Neuronal stem cell (in vitro differentiated cells): ENCODE results near the gene NUP153.
"Not testable (repeated sequence)": the region's sequence is repeated elsewhere in the genome, so short reads cannot be mapped to it uniquely, and the experiment has no call there.

Experiments
- DNase-seq: peaks from one replicate; pipeline ENCODE4 v3.0.0-alpha.2; 2013; ENCODE audit warnings: low spot score
- H2AFZ ChIP-seq: one replicate; pipeline ENCODE4 v1.6.1; 2013; ENCODE audit warnings: mild to moderate bottlenecking, low read length, inconsistent platforms
- H2AK5ac ChIP-seq: 2 replicates; pipeline ENCODE4 v1.6.1; 2013; ENCODE audit warnings: low read depth, mild to moderate bottlenecking, inconsistent platforms, low read length, moderate library complexity, mixed read lengths
- H2BK120ac ChIP-seq: 2 replicates; pipeline ENCODE4 v1.6.1; 2013; ENCODE audit warnings: low read depth, mild to moderate bottlenecking, inconsistent platforms, low read length, moderate library complexity, mixed read lengths
- H2BK12ac ChIP-seq: one replicate; pipeline ENCODE4 v1.6.1; 2013; ENCODE audit warnings: low read length, inconsistent platforms
- H2BK15ac ChIP-seq: 2 replicates; pipeline ENCODE4 v1.6.1; 2013; ENCODE audit warnings: mild to moderate bottlenecking, low read length, inconsistent platforms, mixed read lengths
- H2BK5ac ChIP-seq: one replicate; pipeline ENCODE4 v1.6.1; 2013; ENCODE audit warnings: inconsistent platforms, mild to moderate bottlenecking, low read length, moderate library complexity
- H3K14ac ChIP-seq: one replicate; pipeline ENCODE4 v1.6.1; 2013; ENCODE audit warnings: low read length, inconsistent platforms
- H3K18ac ChIP-seq: 2 replicates; pipeline ENCODE4 v1.6.1; 2013; ENCODE audit warnings: low read length, inconsistent platforms
- H3K23ac ChIP-seq: 2 replicates; pipeline ENCODE4 v1.6.1; 2013; ENCODE audit warnings: low read depth, mild to moderate bottlenecking, mixed read lengths, low read length, inconsistent platforms; ENCODE audit not compliant: poor library complexity
- H3K27ac ChIP-seq: replicated peaks from 3 replicates; pipeline ENCODE4 v1.5.1; 2013; ENCODE audit warnings: low read length, inconsistent platforms
- H3K27me3 ChIP-seq, 3 experiments: 2 replicates each; pipeline ENCODE4 v1.6.1; 2013; ENCODE audit warnings: low read length in 3 of 3, mild to moderate bottlenecking in 2 of 3, inconsistent platforms in 1 of 3, low read depth in 1 of 3, mixed read lengths in 1 of 3, moderate library complexity in 1 of 3; ENCODE audit not compliant: control insufficient read depth in 3 of 3, insufficient read depth in 3 of 3
- H3K36me3 ChIP-seq, 2 donors: replicated peaks in 1 of 2; 2 replicates each; pipeline ENCODE4 v1.6.1; 2013; ENCODE audit warnings: low read length in 2 of 2; ENCODE audit not compliant: control insufficient read depth in 2 of 2, insufficient read depth in 2 of 2
- H3K4ac ChIP-seq: 2 replicates; pipeline ENCODE4 v1.6.1; 2013; ENCODE audit warnings: inconsistent platforms, mild to moderate bottlenecking, low read length, moderate library complexity
- H3K4me1 ChIP-seq, 2 donors: 1 replicate in 1 of 2; 2 replicates in 1 of 2; pipeline ENCODE4 v1.6.1; 2013; ENCODE audit warnings: low read length in 2 of 2, low read depth in 1 of 2; ENCODE audit not compliant: control insufficient read depth in 2 of 2, insufficient read depth in 1 of 2
- H3K4me2 ChIP-seq: one replicate; pipeline ENCODE4 v1.6.1; 2013; ENCODE audit warnings: mild to moderate bottlenecking, low read length, inconsistent platforms; ENCODE audit not compliant: insufficient read depth, poor library complexity, severe bottlenecking
- H3K4me3 ChIP-seq, 2 donors: 2 replicates each; pipeline ENCODE4 v1.5.1; 2013; ENCODE audit warnings: low read length in 2 of 2, mild to moderate bottlenecking in 2 of 2, inconsistent platforms in 1 of 2, moderate library complexity in 1 of 2
- H3K79me1 ChIP-seq: one replicate; pipeline ENCODE4 v1.6.1; 2013; ENCODE audit warnings: low read depth, mild to moderate bottlenecking, inconsistent platforms, low read length, moderate library complexity
- H3K9ac ChIP-seq: one replicate; pipeline ENCODE4 v1.6.1; 2013; ENCODE audit warnings: mild to moderate bottlenecking, low read depth, low read length, inconsistent platforms; ENCODE audit not compliant: poor library complexity
- H3K9me3 ChIP-seq, 2 donors: replicated peaks in 1 of 2; 2 replicates each; pipeline versions ENCODE3 to v1.6.1; 2013; ENCODE audit warnings: low read length in 2 of 2, mild to moderate bottlenecking in 2 of 2, inconsistent platforms in 1 of 2, low read depth in 1 of 2, mixed read lengths in 1 of 2, moderate library complexity in 1 of 2; ENCODE audit not compliant: control insufficient read depth in 2 of 2, insufficient read depth in 1 of 2
- H4K8ac ChIP-seq: one replicate; pipeline ENCODE4 v1.6.1; 2013; ENCODE audit warnings: low read depth, mild to moderate bottlenecking, inconsistent platforms, low read length, moderate library complexity
- H4K91ac ChIP-seq: one replicate; pipeline ENCODE4 v1.6.1; 2013; ENCODE audit warnings: low read length, low read depth, mild to moderate bottlenecking, inconsistent platforms; ENCODE audit not compliant: poor library complexity
- WGBS, 2 donors: extraction: QIAGEN DNeasy Blood & Tissue Kit; methylation state at CpG; one replicate each; pipeline ENCODE4 v1.1.7; 2013; ENCODE audit warnings: missing lambda C conversion rate in 2 of 2, mixed read lengths in 1 of 2; ENCODE audit not compliant: insufficient read length in 2 of 2, insufficient replicate concordance in 1 of 2; ENCODE audit errors: extremely low coverage in 2 of 2; 5-methylcytosine and 5-hydroxymethylcytosine counted together

The NUP153 gene

DNA sequence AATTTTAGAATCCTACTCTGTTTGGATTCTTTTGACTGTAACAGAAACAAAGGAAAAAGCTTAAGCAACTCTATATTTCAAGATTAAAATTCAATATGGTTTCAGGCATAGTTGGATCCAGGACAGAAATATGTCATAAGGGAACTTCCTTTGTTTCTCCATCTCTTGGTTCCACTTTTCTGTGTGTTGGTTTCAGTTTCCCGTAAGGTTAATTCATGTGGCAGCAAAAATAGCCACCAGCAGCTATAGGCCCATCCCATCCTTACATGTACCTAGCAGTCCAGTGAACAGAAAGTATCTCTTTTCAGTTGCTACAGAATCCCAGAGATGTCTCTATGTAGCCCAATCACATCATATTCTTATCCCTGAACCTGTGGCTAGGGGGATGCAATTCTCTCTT lies 115.4 kb downstream of the NUP153 start:
- H3K4ac ChIP-seq = no peak overlapping the region
- no peak overlapping the region for H2BK120ac ChIP-seq
- H4K91ac ChIP-seq = no peak overlapping the region
- no peak overlapping the region for H3K14ac ChIP-seq
- no peak for DNase-seq
- H3K18ac ChIP-seq = no peak overlapping the region
- no peak overlapping the region for H2AK5ac ChIP-seq
- no peaks in the 10 kb centered on the region for H3K9me3 ChIP-seq
- H3K79me1 ChIP-seq = no peaks in the 10 kb centered on the region
- no peak overlapping the region for H3K27ac ChIP-seq
- H3K36me3 ChIP-seq = no peaks in the 10 kb centered on the region
- H3K4me3 ChIP-seq = no peak overlapping the region
- no peak overlapping the region for H3K9ac ChIP-seq
- peaks cover 0 to 1% of the 10 kb centered on the region in 2 donors for H3K4me1 ChIP-seq
- whole genome bisulfite sequencing, 2 donors = no CpG with 5 or more reads among the region's 1 CpG
- no peak overlapping the region for H3K23ac ChIP-seq
- H2AFZ ChIP-seq = no peak overlapping the region
- H2BK15ac ChIP-seq = no peak overlapping the region
- H3K4me2 ChIP-seq = no peak overlapping the region
- H4K8ac ChIP-seq = no peak overlapping the region
- H3K27me3 ChIP-seq = no peaks in the 10 kb centered on the region
- H2BK5ac ChIP-seq = no peak overlapping the region
- H2BK12ac ChIP-seq = no peak overlapping the region

- H2BK12ac ChIP-seq = no peak overlapping the region
- no peak overlapping the region for H3K27ac ChIP-seq
- H2BK5ac ChIP-seq = no peak overlapping the region
These were observed 117.2 kb downstream of the NUP153 start for GRCh38 chr6:17589406-17590096.

GRCh38 chr6:17588011-17588410 lies 118.7 kb downstream of the NUP153 start:
- Histone ChIP-seq H3K27ac (no peak overlapping the region), H2AFZ (no peak overlapping the region)
- WGBS, 2 donors = no CpG with 5 or more reads among the region's 6 CpGs

More at GRCh38 chr6:17589406-17590096, 117.2 kb downstream of the NUP153 start:
- H2AFZ ChIP-seq = no peak overlapping the region
- no peak overlapping the region for H3K4me2 ChIP-seq
- peaks cover 0 to 1% of the 10 kb centered on the region in 2 donors for H3K4me1 ChIP-seq
- H3K23ac ChIP-seq = no peak overlapping the region
- no peak overlapping the region for H3K9ac ChIP-seq
- H4K8ac ChIP-seq = no peak overlapping the region
- no peaks in the 10 kb centered on the region for H3K27me3 ChIP-seq
- H3K18ac ChIP-seq = no peak overlapping the region
- H3K4me3 ChIP-seq = no peak overlapping the region
- no peaks in the 10 kb centered on the region for H3K9me3 ChIP-seq
- WGBS, 2 donors = no CpG with 5 or more reads among the region's 5 CpGs
- H3K4ac ChIP-seq = no peak overlapping the region
- H2BK15ac ChIP-seq = no peak overlapping the region
- DNase-seq = no peak
- no peaks in the 10 kb centered on the region for H3K36me3 ChIP-seq
- no peak overlapping the region for H2AK5ac ChIP-seq
- H3K14ac ChIP-seq = no peak overlapping the region
- no peak overlapping the region for H2BK120ac ChIP-seq
- no peaks in the 10 kb centered on the region for H3K79me1 ChIP-seq
- H4K91ac ChIP-seq = no peak overlapping the region

GRCh38 chr6:17586623-17587022 lies 120.1 kb downstream of the NUP153 start:
- not testable (repeated sequence) for H3K4me1 ChIP-seq, H2AFZ ChIP-seq

More at GRCh38 chr6:17588011-17588410, 118.7 kb downstream of the NUP153 start:
- no peak overlapping the region for H2BK12ac ChIP-seq
- H3K9me3 ChIP-seq = no peaks in the 10 kb centered on the region
- H4K91ac ChIP-seq = no peak overlapping the region
- no peaks in the 10 kb centered on the region for H3K27me3 ChIP-seq
- no peak overlapping the region for H2BK120ac ChIP-seq
- no peak overlapping the region for H3K9ac ChIP-seq
- H3K4me3 ChIP-seq = no peak overlapping the region
- H3K14ac ChIP-seq = no peak overlapping the region
- H3K36me3 ChIP-seq = no peaks in the 10 kb centered on the region
- H3K23ac ChIP-seq = no peak overlapping the region
- peaks cover 0 to 4% of the 10 kb centered on the region in 2 donors for H3K4me1 ChIP-seq
- no peak overlapping the region for H2BK15ac ChIP-seq
- H3K79me1 ChIP-seq = no peaks in the 10 kb centered on the region
- no peak for DNase-seq
- H3K4me2 ChIP-seq = no peak overlapping the region
- H3K18ac ChIP-seq = no peak overlapping the region
- no peak overlapping the region for H2BK5ac ChIP-seq
- H2AK5ac ChIP-seq = no peak overlapping the region
- no peak overlapping the region for H4K8ac ChIP-seq
- no peak overlapping the region for H3K4ac ChIP-seq

More at GRCh38 chr6:17586623-17587022, 120.1 kb downstream of the NUP153 start:
- not testable (repeated sequence) for H3K79me1 ChIP-seq, H3K27ac ChIP-seq, H3K14ac ChIP-seq, H3K18ac ChIP-seq, H4K8ac ChIP-seq, H3K36me3 ChIP-seq, H2BK12ac ChIP-seq, H2BK5ac ChIP-seq, DNase-seq, H3K23ac ChIP-seq, H2AK5ac ChIP-seq, H3K9ac ChIP-seq, H4K91ac ChIP-seq, H2BK15ac ChIP-seq, H3K4me2 ChIP-seq, H3K9me3 ChIP-seq, H3K4ac ChIP-seq, H3K27me3 ChIP-seq, H3K4me3 ChIP-seq, H2BK120ac ChIP-seq
- 98% methylated on average over 12 to 13 of the region's 13 CpGs for WGBS, 2 donors
